Small intestine (tissue), 7 donors: ENCODE results near the gene ACTR3. TPM values are rescaled to one million over a fixed set of nuclear protein-coding genes. Genes with fewer than 3 reads are reported as not detected.
A peak's percentile ranks its signal among the peaks of the same experiment; 100 is the strongest.

Experiments
- DNase-seq, 2 donors: peaks; one replicate each; pipeline versions ENCODE4 v3.0.0 to v3.0.0-alpha.2; 2013
- FAIRE-seq: peaks from 2 replicates; lab custom pipeline; 2012; peaks lifted over from hg19 to GRCh38; lab: Jason Lieb, UNC
- H3K27ac ChIP-seq, 3 donors: one replicate each; pipeline ENCODE4 v1.5.1; 2013; ENCODE audit warnings: low read length in 2 of 3, mild to moderate bottlenecking in 2 of 3, control low read depth in 1 of 3, inconsistent platforms in 1 of 3, low read depth in 1 of 3, moderate library complexity in 1 of 3
- H3K27me3 ChIP-seq, 3 donors: one replicate each; pipeline ENCODE4 v1.6.1; 2013; ENCODE audit warnings: low read length in 3 of 3, inconsistent platforms in 1 of 3; ENCODE audit not compliant: control insufficient read depth in 3 of 3, insufficient read depth in 3 of 3
- H3K36me3 ChIP-seq, 3 donors: one replicate each; pipeline ENCODE4 v1.6.1; 2013; ENCODE audit warnings: low read length in 3 of 3, inconsistent platforms in 1 of 3, low read depth in 1 of 3, mild to moderate bottlenecking in 1 of 3, moderate library complexity in 1 of 3; ENCODE audit not compliant: control insufficient read depth in 3 of 3, insufficient read depth in 2 of 3
- H3K4me1 ChIP-seq, 3 donors: one replicate each; pipeline ENCODE4 v1.6.1; 2013; ENCODE audit warnings: low read length in 2 of 3, inconsistent platforms in 1 of 3, low read depth in 1 of 3, mild to moderate bottlenecking in 1 of 3, moderate library complexity in 1 of 3; ENCODE audit not compliant: control insufficient read depth in 3 of 3, insufficient read depth in 2 of 3
- H3K4me3 ChIP-seq, 3 donors: one replicate each; pipeline ENCODE4 v1.5.1; 2013; ENCODE audit warnings: low read length in 3 of 3, control low read depth in 1 of 3, inconsistent platforms in 1 of 3, low read depth in 1 of 3, mild to moderate bottlenecking in 1 of 3, moderate library complexity in 1 of 3
- H3K9me3 ChIP-seq, 2 donors: one replicate each; pipeline ENCODE4 v1.6.1; 2013; ENCODE audit warnings: low read depth in 1 of 2, low read length in 1 of 2; ENCODE audit not compliant: control insufficient read depth in 2 of 2, insufficient read depth in 1 of 2
- WGBS, 3 donors: extraction: QIAGEN DNeasy Blood & Tissue Kit; methylation state at CpG; one replicate each; pipeline ENCODE4 v1.1.7; 2013; 5-methylcytosine and 5-hydroxymethylcytosine counted together
- polyA plus RNA-seq, 4 donors: library from polyadenylated mRNA; stranded (reverse) in 3 of 4; unstranded in 1 of 4; fragments of 200-250 nt in 3 of 4; fragments of 120-200 nt in 1 of 4; gene quantifications; one replicate each; pipeline versions ENCODE4 v1.2.1 to v1.2.3, GENCODE V29; 2013
- donor health status: healthy with polysubstance abuse.
- donor health status: control.
- donor health status: control.
- donor health status: Bipolar disorder and iron deficiency.
- donor health status: healthy.

ACTR3 gene
- polyA plus RNA-seq, 4 donors = 78.9 to 137 (median 95.4) TPM

DNA sequence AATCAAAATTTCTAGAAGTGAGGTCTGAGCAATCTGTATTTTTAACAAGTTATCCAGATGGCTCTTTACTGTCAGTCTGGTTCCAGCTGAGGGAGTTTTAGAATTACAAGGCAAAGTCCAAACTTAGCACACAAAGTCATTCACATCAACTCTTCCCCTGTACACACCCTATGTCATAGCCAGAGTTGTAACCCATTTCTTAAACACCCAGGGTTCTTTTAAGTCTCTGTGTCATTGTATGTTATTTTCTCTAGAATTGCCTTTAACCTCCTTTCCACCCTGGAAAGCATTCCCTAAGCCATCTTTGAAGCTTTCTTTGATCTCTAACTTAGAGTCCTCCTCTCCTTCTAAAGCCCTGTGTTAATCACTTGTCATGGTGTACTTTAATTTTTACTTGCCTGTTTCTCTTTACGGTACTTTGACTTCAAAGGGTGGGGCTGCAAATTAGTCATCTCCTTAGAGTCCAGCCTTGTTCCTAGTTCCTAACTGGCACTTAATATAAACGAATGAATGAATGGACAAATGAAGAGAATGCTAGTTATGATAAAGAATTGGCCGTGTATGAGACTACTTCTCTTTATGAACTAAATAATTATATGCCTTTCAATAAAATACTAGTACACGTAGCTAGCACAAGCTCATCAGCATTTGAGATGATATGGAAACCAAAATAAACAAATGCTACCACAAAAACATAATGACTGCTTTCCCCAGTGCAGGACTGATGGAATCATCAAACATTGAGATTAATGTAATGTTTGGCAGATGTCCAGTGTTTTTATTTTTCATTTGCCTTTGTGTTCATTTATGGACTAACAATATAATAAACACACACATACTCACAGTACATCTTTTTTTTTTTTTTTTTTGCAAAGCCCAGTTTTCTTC is 11.9 kb upstream of the ACTR3 start:
- Histone ChIP-seq H3K27ac (peak overlapping the region; percentile 43 to 93 (median 80)), H3K9me3 (no peaks in the 10 kb centered on the region), H3K36me3 (no peaks in the 10 kb centered on the region), H3K4me1 (peaks cover 0 to 19% (median 6%) of the 10 kb centered on the region in 3 donors), H3K4me3 (no peak overlapping the region), H3K27me3 (no peaks in the 10 kb centered on the region)
- WGBS, 3 donors = 9 to 23% (median 18%) methylated on average over 4 of the region's 4 CpGs
- DNase-seq (peak; percentile 85 to 95), FAIRE-seq (no peak)

DNA sequence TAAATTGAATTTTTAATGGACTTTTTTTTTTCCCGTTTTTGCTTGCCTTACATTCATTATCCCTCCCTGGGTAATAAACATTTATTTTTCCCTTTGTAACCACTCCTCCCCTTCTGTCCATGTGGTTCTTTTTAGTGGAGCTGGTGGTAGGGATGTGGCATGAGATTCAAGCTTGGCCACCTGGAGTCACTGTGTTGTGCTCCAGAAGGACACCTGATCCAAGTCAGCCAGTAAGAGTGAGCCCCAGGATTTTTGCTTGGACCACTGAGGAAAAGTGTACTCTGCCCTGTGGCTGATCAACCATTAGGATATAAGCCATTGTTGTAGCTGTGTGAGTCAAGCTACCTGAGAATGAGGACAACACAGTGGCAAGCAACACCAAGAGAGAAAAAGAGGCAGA is 11.1 kb upstream of the ACTR3 start:
- peak in 1 of 2 donors; percentile 43 for DNase-seq
- Histone ChIP-seq H3K27me3 (no peaks in the 10 kb centered on the region), H3K4me3 (no peak overlapping the region), H3K9me3 (no peaks in the 10 kb centered on the region), H3K36me3 (no peaks in the 10 kb centered on the region), H3K4me1 (peaks cover 0 to 19% (median 6%) of the 10 kb centered on the region in 3 donors), H3K27ac (peak overlapping the region in 2 of 3 donors; percentile 78 to 80)
- no peak for FAIRE-seq
- 17 to 53% (median 45%) methylated on average over 1 of the region's 1 CpG for WGBS, 3 donors

DNA sequence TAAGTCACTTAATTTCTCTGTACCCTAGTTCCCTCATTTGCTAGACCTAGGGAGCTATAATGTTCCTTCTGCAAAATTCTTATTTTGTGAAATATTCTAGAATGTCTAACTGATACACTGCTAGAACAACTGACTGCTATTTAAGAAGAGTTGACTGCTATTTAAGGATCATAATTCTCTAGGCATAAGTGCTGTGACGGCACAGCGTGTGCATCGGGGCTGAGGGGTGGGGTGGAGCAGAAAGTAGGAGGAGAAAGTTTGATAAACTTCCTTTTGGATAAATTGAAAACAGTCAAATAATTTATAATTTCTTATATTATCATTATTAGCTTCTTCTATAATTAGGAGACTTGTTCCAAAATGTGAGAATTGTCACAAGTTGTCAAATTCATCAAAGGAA is 10.4 kb upstream of the ACTR3 start:
- DNase-seq (no peak), FAIRE-seq (no peak)
- no peaks in the 10 kb centered on the region for H3K36me3 ChIP-seq
- peaks cover 0 to 19% (median 6%) of the 10 kb centered on the region in 3 donors for H3K4me1 ChIP-seq
- 72 to 95% (median 91%) methylated on average over 3 of the region's 3 CpGs for WGBS, 3 donors
- H3K27me3 ChIP-seq = no peaks in the 10 kb centered on the region
- no peak overlapping the region for H3K4me3 ChIP-seq
- no peak overlapping the region for H3K27ac ChIP-seq
- H3K9me3 ChIP-seq = no peaks in the 10 kb centered on the region

GRCh38 chr2:113886479-113887008 is 3.3 kb upstream of the ACTR3 start:
- DNase-seq (no peak), FAIRE-seq (no peak)
- H3K27ac ChIP-seq = peak overlapping the region in 2 of 3 donors; percentile 24 to 81

GRCh38 chr2:113887009-113887792 is 2.7 kb upstream of the ACTR3 start:
- H3K4me3 ChIP-seq = no peak overlapping the region
- 70 to 88% (median 71%) methylated on average over 7 of the region's 7 CpGs for WGBS, 3 donors
- no peaks in the 10 kb centered on the region for H3K9me3 ChIP-seq
- DNase-seq (no peak), FAIRE-seq (no peak)
- H3K27ac ChIP-seq = peak overlapping the region in 2 of 3 donors; percentile 24 to 81
- H3K27me3 ChIP-seq = no peaks in the 10 kb centered on the region
- H3K4me1 ChIP-seq = peaks cover 7 to 18% (median 16%) of the 10 kb centered on the region in 3 donors
- H3K36me3 ChIP-seq = no peaks in the 10 kb centered on the region

More at GRCh38 chr2:113886479-113887008, 3.3 kb upstream of the ACTR3 start:
- Histone ChIP-seq H3K4me1 (peaks cover 7 to 16% (median 13%) of the 10 kb centered on the region in 3 donors), H3K36me3 (no peaks in the 10 kb centered on the region), H3K9me3 (no peaks in the 10 kb centered on the region), H3K4me3 (no peak overlapping the region), H3K27me3 (no peaks in the 10 kb centered on the region)
- WGBS, 3 donors = 50 to 87% (median 70%) methylated on average over 2 of the region's 2 CpGs

- H3K9me3 ChIP-seq = no peaks in the 10 kb centered on the region
- no peaks in the 10 kb centered on the region for H3K36me3 ChIP-seq
- DNase-seq (no peak), FAIRE-seq (no peak)
- H3K4me1 ChIP-seq = peaks cover 7 to 23% (median 17%) of the 10 kb centered on the region in 3 donors
- peak overlapping the region; percentile 48 to 86 (median 80) for H3K4me3 ChIP-seq
- H3K27ac ChIP-seq = peak overlapping the region; percentile 51 to 98 (median 90)
- H3K27me3 ChIP-seq = no peaks in the 10 kb centered on the region
- 27 to 30% (median 28%) methylated on average over 14 of the region's 14 CpGs for WGBS, 3 donors
Observed at GRCh38 chr2:113888641-113889470, 1.0 kb upstream of the ACTR3 start.

DNA sequence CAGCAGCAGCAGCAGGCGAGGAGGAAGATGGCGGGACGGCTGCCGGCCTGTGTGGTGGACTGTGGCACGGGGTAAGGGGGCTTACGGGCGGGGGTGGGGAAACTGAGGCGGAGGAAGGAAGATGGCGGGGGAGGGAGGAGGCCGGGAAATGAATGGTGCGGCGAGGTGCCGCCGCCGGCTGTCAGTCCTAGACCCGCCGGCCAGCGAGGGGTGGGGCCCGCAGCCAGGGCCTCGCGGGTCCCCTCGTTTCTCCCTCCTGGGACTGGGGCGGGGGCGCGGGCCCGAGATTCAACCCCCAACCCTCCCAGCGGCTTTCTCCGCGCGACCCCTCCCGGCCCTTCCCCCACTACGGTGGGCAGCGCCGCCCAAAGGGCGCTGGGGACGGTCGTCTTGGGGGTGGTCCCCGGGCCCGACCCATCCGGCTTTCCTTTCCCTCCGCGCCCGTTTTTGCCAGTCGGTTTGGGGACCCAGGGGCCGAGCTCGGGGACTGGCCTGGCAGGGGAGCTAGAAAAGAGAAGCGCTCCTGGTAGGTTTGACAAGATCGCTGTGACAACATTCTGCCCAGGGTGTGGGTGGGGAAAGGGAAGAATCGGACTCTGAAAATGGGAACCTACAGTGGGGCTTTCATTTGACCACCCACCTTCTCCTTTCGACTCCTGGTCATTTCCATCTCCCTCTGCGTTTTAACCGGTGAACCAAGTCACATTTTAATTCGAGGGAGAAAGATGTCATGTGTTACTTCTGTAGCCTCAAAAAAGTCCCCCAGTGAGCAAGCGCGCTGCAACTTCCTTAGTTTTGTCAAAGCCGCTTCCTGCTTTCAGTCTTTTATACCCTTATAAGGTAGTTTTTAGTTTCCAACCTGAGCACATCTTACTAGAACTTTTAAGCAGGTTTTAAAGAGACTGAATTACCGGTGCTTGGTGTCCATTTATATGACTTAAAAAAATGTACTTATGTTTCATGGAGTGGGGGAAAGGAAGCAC is 655 bp downstream of the ACTR3 start:
- FAIRE-seq = no peak
- 0 to 1% (median 0%) methylated on average over 41 to 57 of the region's 57 CpGs for WGBS, 3 donors
- H3K4me1 ChIP-seq = peaks cover 7 to 33% (median 17%) of the 10 kb centered on the region in 3 donors
- no peaks in the 10 kb centered on the region for H3K9me3 ChIP-seq
- peak overlapping the region; percentile 84 to 99 (median 97) for H3K27ac ChIP-seq
- H3K36me3 ChIP-seq = peaks cover 0 to 3% (median 0%) of the 10 kb centered on the region in 3 donors
- peak overlapping the region; percentile 87 to 95 (median 92) for H3K4me3 ChIP-seq
- H3K27me3 ChIP-seq = no peaks in the 10 kb centered on the region
- peak; percentile 72 to 81 for DNase-seq
